Stimulated activated CD8-positive, alpha-beta memory T cell treated with anti-CD3 and anti-CD28 coated beads, Interleukin-7, amount 100 ng/mL, for 1 hour (primary cell): ENCODE results near the gene SCUBE1.

Experiments used
- DNase-seq, 2 donors: peaks; one replicate each; pipeline ENCODE4 v3.0.0-alpha.2; 2020; ENCODE audit warnings: low read depth in 2 of 2

SCUBE1 gene

DNA sequence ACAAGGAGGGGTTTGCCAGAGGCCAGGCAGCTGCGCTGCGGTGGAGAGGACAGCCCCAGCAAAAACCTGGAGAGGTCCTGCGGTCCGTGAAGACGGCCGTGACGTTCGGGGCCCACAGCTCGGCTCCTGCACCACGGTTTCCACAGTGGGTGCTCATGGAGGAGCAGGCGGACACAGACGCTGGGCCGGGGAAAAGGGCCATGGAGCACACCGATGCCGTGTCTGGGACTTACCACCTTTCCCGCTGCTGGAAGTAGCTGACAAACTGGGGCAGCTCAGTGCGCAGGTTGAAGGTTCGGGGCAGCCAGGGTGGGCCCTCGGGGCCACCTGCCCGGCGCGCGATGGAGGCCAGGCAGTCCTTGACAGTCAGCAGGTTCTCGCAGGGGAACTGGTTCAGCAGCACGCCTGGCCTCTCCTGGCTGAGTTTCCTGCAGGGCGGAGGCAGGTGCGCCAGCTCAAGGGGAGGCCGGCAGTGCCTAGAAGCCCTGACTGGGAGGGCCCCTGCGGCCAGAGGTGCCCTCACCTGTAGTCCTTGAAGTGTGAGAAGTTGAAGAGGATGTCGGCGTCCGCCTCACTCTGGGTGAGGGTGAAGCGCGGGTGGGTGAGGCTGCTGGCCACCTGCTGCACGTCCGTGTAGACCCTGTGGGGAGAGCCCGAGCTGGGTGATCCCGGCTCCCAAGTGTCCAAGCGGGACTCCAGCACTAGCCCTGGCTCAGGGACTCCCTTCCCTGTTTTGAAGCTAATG lies 169.0 kb downstream of the SCUBE1 start:
- DNase-seq = no peak

DNA sequence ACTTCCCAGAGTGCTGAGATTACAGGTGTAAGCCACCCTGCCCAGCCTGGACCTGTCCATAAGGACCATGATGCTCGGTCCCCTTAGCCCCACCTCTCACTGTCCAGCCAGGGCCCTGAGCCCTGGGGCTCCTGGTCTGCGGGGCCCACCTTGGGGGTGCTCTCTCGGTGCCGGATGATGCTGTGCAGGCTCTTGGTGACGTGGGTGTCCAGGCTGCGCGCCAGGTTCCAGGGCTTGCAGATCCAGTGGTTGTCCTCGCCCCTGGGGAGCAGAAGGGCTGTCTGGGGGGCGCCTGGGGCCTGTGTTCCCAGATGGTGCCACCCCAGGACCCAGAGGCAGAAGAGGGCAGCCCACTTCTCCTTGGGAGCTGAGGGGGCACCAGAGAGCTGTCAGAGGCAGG lies 169.6 kb downstream of the SCUBE1 start:
- DNase-seq = no peak

DNA sequence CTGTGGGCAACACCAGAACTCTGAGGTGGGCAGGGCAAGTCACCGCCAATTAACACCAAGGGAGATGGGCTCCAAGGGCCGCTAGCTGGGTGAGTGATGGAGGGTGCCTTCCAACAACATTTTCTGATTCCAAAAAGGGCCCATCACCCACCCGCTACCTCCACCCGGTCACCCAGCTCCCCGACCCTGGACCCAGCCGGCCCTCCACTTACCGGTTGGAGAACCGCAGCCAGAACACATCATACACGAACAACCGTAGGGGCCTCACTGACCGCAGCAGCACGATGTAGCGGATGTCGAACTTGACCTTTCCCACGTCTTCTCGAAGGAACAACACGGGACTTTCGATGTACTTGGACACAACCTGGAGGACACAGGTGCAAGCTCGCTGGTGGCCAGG lies 171.0 kb downstream of the SCUBE1 start:
- no peak for DNase-seq

DNA sequence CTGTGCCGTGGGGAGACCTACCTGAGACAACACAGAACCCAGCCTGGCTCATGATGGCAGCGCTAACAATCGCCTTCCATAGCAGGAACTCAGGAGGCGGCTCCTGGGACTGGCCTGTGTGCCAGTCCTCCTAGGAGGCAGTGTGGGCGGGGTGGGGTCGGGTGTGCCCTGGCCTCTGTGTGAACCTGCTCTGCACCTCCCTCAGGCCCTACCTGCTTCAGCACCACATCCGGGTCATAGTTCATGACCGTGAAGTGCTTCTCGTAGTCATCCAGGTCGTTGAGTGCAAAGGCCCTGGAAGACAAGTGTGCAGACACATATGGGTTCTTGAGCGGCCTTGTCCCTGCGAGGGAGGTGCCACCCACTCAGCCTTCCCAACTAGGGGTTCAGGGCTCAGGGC lies 171.6 kb downstream of the SCUBE1 start:
- DNase-seq = no peak

DNA sequence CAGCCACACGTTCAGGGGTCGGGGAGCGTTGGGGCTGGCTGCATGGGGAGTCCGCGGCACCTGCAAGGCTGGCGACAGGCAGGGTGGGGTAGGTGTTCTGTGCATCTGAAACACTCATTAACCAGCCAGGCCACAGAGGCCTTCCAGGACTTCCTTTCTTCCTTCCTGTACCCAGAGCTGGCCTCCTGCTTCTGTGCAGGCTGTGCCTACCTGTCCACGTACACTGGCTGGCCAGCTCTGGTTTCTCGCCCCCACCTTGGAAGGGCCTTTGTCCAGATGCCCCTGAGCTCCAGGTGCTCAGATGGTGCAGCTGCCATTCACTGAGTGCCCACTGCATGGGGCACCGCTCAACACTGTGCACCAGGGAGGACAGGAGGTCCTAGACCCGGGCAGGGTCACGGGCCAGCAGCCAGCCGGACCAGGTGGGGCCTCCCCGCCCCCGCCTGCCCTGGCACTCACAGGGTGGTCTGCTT lies 172.1 kb downstream of the SCUBE1 start:
- no peak for DNase-seq

DNA sequence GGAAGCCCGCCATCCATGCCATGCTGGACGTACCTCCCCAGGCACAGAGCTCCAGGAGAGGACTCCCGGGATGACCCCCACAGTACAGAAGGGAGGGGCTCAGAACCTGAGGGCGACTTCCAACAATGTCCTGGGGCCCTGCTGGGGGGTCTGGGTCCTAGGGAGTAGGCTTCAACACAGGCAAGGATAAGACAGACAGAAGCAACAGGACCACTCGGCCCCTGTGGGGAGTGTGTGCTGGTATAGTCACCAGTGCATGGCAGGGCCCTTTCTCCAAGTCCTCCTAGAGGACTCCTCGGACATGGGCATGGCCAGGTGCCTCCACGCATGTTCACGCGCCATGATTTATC lies 173.1 kb downstream of the SCUBE1 start:
- DNase-seq = no peak

DNA sequence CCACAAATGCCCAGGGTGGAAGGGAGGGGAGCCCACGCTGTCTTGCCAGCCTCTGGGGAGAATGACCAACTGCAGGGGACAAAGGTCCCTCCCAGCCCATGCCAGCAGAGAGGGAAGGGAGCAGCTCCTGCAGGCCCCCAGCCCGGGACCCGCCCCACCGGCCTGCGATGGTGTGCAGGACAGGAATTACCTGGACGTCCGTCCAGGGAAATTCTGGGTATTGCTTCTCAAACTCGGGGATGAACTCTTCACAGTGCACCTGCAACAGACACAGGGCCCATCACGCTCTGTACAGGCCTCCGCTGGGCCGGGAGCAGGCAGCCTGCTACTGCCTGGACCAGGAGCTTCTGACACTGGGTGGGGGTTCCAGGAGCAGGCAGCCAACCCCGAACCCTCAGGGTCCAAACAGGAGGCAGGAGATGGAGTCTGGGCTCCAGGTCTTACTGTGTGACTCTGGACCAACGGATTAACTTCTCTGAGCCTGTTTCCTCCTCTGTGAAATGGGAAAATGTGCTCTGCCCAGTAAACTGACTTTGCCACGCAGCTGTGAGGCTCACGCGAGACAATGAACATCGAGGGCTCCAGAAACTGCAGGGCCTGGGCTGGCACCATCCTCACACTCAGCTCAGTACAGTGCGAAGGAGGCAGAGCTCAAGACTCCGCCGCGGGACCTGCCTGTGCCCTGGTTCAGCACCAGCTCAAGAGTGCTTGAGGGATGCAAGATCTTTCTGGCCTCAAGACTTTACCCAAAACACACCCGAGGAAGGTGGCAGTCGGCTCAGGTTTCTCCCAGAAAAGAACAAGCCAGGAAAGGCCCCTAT lies 173.7 kb downstream of the SCUBE1 start:
- no peak for DNase-seq

DNA sequence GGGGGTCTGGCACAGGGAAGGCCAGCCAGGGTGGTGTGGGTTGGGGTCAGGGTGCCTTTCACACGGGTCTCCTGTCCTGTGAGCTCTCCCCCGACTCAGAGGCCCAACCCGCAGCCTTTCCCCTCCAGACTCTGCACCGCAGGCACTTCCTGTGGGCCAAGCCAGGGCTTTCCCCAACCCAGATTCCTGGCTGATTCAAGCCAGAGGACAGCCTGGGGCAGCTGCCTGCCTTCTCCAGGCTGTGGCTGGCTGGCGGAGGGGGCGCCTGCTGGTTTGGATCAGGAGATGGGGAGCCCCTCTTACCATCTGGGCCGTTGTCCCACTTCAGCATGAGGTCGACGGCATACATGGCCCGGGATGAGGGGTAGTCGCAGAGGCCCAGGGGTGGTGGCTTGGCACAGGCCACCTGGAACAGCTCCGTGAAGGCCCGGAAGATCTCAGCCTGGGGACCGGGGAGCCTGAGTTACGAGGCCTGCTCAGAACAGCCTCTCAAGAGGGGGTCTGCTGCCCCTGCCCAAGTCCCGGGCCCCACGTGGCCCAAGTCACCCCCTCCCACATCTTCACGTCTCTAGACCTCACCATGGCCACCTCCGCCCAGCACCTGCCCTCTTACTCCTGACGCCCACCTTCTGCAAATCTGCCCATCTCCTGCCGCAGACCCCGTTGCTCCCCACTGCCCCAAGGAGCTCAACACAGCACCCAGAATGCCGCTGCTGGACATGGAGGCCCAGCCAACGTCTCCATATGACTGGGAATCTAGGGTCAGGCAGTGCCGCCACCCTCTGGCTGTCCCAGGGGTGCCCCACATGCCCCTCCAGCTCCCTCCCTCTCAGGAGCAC lies 174.5 kb downstream of the SCUBE1 start:
- no peak for DNase-seq

DNA sequence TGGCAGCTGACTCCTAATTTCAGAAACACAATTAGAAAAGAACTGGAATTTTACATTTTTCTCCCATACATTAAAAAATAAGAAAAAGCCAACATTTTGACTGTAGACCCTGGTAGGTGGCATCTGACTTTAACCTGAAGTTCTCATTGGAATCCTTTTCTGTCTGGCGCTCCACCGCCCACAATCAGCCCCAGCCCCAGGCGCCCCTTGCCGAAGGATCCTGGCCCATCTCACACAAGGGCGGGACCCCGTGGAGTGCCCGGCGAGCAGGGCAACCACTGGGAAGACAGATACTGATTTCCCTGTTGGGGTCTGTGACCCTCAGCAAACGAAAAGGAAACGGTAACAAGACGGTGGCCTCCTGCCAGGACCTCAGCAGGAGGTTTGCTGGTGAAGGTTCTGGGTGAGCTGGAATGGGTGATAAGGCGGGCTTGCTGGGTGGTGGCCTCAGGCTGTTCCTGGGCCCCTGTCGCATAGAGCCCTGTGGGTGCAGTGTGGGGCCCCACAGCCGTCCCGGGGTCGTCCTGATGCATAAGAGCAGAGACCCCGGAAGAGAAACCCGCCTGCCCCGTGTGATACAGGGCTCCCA lies 176.1 kb downstream of the SCUBE1 start:
- DNase-seq = no peak

DNA sequence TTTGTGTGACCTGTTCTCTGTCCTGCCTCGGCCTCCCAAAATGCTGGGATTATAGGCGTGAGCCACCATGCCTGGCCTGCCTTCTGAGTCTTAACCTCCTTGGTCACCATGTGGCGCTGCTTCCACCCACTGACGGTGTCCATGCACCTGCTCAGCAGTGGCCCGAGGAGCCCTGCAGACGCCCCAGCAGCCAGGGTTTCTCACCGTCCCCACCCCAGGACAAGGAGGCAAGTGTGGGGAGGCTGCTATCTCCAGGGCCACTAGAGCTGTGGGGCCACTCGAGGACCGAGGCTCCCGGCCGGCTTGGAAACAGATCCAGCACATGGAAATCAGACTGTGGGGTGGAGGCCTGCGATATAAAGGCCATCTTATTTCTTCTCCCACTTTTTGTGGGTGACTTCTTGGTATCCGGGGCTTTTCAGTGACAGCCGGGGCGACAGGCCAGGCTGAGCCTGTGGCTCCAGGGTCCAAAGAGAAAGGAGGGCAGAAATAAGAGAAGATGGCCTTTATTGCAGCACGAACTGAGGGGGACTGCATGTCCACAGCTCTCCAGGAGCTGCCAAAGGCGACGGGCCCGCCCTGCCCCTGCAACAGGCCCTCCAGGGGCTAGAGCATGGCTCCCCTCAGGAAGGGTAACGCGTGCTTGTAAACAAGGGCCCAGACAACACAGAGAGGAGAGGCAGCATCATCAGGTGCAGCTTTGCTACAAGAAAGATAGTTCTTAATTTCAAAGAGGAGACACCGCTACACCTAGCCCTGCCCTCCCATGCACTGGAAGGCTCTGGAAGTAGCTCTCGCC lies 176.8 kb downstream of the SCUBE1 start:
- no peak for DNase-seq

DNA sequence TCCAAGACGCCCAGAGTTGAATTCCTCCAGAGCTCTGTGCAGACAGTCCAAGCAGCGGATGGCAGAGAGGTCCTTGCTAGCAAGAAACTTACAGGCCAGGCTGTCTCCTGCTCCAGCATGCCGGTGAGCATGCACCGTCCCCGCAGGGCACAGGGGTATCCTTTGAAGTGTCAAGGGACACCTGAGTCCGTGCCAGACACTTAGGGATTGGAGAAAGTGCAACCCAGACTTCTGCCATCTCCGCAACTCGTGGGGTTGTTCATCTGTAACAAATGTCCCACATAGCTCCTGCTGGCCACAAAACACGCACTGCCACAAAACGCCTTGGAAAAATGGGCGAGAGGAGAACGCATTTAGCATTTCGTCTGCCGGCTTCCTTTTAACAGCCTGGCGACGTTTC lies 178.5 kb downstream of the SCUBE1 start:
- DNase-seq = no peak

DNA sequence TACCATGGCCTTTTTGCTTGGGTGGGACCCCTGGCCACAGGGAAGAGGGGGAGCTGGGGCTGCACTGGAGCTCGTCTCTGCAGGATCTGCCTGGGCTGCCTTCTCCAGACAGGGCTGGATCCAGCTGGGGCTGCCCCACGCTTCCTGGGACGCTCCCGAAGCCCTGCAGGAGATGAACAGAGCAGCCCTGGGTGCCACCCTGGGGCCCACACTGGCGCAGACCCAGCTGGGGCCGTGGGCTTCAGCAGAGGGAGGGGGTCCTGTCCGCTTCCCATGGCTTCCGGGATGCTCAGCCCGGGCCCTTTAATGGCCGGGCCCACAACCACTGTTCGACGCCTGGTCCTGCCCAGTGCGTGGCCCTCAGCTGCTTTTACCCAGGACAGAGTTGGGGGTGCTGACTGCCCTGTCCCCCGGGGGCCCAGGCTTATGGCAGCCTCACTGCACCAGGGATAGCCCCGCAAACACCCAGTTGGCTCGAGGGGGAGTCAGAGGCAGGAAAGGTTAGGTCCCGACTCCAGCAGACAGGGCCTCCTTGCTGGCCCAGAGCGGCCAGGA lies 179.9 kb downstream of the SCUBE1 start:
- no peak for DNase-seq

DNA sequence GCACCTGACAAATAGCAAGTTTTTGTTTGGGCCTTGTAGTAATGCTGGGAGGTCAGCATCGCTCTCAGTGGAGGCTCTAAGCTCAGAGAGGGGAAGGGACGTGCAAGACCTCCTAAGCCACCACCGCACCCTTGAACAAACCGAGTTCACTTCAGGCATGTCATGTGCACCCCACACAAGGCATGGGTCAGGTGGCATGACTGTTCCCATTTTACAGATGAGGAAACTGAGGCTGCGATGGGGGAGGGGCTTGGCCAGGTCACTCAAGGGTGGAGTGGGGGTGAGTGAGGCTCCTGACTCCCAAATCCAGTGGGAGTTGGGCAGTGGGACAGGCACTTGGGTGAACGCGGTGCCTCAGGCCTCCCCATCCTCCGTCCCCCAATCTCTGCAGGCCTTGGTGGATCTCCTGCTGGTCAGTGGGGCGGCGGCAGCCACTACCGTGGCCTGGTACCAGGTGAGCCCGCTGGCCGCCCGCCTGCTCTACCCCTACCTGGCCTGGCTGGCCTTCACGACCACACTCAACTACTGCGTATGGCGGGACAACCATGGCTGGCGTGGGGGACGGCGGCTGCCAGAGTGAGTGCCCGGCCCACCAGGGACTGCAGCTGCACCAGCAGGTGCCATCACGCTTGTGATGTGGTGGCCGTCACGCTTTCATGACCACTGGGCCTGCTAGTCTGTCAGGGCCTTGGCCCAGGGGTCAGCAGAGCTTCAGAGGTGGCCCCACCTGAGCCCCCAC lies 180.6 kb downstream of the SCUBE1 start:
- no peak for DNase-seq

DNA sequence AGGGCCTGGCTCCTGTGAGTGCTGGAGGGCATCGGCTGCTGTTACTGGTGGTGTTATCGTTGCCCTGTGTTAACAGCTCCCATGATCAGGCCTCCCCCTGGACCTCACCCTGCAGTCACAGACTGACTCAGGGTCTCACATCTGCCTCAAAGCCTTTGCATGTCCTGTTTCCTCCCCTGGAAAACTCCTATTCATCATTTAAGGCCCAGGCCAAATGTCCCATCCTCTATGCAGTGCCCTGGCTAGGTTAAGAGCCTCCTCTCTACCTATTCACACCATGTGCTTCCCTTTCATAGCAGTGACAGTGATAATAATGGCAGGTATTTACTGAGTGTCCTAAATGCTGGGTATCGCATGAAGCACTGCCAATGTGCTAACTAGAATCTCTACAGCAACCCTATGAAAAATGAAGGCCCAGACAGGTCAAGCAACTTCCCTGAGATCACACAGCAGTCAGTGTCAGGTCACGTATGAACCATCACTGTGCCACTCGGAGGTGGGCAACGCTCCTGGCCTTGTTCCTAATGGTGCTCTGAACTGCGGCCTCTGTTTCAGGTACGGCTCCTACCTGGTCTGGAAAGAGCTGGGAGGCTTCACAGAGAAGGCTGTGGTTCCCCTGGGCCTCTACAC lies 182.6 kb downstream of the SCUBE1 start:
- no peak for DNase-seq

DNA sequence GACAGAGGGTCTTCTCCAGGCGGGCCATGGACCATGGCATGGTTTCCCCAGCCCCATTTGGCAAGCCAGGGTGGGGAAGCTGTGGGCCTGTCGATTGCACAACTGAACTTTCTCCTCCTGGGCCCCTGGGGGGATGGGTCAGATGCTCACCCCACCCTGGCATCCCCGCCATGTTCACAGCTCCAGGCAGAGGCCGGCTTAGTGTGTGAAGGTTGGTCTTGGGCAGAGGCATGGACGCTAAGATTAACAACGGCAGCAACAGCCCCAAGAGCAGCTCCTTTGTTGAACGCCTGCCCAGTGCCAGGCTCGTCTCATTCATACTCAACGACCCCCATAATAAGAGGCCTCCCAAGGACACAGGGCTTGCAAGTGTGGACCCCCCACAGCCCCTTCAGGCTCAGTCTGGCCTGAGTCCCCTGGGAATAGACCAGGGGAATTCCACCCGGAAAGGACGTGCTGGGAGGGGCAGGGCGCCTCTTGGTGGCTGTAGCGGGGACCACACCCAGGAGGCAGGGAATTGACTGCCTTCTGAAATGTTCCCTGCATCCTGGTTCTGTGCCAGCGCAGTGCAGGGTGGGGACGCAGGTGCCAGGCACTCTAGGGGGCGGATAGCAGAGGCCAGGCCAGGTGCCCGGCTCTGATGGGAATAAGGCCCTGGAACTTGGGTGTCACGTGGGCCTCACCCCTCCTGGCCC lies 183.5 kb downstream of the SCUBE1 start:
- DNase-seq = no peak

DNA sequence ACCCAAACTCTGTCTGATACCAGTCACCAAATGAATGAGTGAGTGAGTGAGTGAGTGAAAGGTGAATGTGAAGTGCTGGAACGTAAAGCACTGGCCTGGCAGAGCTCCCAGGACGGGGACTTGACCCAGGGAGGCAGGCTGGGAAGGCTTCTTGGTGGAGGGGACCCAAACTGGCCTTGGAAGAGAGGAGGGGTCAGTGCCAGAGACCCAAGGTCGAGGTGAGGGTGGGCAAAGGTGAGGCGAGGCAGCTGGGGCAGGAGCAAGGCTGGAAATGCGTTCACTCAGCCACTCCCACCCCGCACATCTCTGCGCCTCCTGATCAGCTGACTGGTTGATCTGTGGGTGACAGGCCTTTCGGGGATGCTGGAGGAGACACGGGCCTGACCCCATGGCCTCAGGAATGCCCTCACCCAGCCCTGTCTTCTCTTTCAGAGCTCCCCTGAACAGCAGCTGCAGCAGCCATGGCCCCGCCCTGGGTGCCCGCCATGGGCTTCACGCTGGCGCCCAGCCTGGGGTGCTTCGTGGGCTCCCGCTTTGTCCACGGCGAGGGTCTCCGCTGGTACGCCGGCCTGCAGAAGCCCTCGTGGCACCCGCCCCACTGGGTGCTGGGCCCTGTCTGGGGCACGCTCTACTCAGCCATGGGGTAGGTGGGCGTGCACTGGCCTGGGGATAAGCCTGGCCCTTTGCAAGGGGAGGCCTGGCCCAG lies 184.2 kb downstream of the SCUBE1 start:
- no peak for DNase-seq

DNA sequence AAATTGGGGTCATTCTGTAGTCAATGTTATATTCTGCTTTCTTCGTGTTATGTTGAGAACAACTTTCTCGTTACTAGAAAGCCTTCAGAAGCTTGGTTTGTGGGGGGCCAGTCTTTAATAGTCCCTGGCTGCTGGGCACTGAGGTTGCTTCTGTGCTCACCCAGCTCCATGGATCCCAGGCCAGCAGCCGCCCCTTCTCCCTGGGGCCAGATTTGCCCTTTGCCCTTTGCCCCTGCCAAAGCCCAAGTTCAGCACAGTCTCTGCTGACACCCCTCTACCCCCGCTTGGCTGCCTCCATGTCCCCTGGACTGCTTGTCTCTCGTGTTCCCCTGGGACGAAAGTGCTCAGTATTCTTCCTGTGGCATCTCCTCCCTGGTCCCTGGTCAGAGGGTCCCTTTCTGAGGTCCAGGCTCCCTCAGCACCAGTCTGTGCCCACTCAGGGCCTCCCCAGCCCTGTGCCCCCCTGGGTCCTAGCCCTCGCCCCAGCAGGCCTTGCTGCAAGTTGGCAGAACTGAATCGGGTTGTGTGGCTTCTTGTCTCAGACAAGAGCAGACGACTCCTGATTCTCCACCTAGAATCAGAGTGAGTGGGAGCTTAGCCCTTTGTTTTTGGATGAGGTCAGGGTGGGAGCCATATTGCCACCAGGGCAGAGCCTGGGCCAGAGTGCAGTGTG lies 185.2 kb downstream of the SCUBE1 start:
- DNase-seq = no peak

DNA sequence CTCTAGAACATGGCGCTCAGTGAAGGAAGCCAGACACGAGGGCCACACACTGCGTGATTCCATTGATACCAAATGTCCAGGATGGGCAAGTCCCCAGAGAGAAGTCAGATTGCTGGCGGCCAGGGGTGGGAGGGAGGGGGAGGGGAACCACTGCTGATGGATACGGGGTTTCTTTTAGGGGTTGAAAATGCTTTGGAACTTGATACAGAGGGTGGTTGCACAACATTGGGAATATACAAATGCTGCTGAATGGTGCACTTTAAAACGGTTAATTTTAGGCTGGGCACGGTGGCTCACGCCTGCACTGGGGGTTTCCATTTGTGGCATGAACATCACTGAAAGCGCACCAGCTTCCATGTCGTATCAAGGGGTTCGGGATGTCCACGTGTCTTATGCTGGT lies 186.8 kb downstream of the SCUBE1 start:
- no peak for DNase-seq
